DOHH2 (cell line): Measurements from ENCODE around the gene PRR15L.

Experiments
- CTCF ChIP-seq: fragments of 200-600 bp; sonication (generic); IDR thresholded peaks from one replicate; pipeline ENCODE4 v1.5.1; 2014; ENCODE audit warnings: antibody characterized with exemption, mild to moderate bottlenecking, low read depth, low read length; ENCODE audit not compliant: poor library complexity, severe bottlenecking
- EZH2phosphoT487 ChIP-seq: fragments of 200-600 bp; sonication (generic); IDR thresholded peaks from 2 replicates; pipeline ENCODE4 v1.6.1; 2017; ENCODE audit warnings: borderline replicate concordance, mild to moderate bottlenecking, antibody characterized with exemption, low read length, moderate library complexity, mixed read lengths

DNA sequence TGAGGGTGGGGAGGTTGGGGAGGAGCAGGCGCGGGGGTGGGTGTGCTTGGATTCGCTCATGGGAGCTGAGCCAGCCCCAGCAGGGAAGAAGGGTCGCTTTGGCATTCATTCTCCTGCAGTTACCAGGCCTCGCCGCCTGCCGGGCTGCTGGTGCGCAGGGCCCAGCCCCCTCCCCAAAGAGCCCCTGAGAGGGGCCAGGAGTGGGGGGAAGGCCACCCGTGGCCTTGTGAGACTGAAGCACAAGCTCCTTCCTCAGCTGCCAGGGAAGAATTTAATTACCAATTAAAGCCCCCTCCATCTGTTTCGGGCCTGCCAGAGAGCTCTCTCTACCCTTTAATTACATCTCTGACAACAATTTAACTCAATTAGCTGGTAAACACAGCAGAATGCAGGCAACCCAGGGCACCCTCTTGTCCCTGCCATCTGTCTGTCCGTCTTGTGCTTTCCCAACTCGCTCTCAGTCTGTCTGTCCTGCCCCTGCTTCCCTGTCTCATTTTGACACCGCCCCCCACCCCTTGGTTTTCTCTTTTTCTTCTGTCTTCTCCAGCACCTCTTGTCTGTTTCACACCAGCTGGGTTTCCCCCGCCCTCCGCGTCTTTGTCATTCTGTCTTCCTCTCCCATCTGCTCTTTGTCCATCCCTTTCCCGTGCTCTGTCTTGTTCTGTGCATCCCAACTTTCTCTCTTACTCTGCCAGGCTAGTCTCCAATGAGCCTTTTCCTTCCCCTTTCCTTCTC lies 45.9 kb upstream of the PRR15L start:
- TF ChIP-seq CTCF (no peak), EZH2phosphoT487 (no peak)
